GM12874 (cell line): Measurements from ENCODE around the gene ABRAXAS1.

Experiments
- TF ChIP-seq, protein P1 (sequence below): IDR thresholded peaks from 2 replicates; pipeline ENCODE4 v1.5.1; 2011; ENCODE audit warnings: low read depth, mild to moderate bottlenecking, control low read depth, low read length, moderate library complexity; ENCODE audit not compliant: insufficient read depth

Gene ABRAXAS1

DNA sequence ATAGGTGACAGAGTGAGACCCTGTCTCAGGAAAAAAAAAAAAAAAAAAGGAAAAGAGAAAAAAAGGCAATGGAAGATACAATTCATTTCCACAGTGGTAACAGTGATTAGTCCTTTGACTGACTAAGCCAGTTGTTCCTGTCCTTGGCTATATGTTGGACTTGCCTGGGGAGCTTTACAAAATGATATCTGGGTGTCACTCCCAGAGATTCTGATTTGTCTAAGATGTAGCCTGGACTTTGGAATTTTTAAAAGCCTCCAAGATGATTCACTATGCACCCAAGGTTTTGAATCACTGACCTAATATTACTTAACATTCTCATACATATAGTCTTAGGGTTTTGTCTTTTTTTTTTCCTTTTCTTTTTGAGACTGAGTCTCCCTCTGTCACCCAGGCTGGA, 46.2 kb downstream of the ABRAXAS1 start:
- TF ChIP-seq, protein P1, sequence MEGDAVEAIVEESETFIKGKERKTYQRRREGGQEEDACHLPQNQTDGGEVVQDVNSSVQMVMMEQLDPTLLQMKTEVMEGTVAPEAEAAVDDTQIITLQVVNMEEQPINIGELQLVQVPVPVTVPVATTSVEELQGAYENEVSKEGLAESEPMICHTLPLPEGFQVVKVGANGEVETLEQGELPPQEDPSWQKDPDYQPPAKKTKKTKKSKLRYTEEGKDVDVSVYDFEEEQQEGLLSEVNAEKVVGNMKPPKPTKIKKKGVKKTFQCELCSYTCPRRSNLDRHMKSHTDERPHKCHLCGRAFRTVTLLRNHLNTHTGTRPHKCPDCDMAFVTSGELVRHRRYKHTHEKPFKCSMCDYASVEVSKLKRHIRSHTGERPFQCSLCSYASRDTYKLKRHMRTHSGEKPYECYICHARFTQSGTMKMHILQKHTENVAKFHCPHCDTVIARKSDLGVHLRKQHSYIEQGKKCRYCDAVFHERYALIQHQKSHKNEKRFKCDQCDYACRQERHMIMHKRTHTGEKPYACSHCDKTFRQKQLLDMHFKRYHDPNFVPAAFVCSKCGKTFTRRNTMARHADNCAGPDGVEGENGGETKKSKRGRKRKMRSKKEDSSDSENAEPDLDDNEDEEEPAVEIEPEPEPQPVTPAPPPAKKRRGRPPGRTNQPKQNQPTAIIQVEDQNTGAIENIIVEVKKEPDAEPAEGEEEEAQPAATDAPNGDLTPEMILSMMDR, result no peak

GRCh38 chr4:83436680-83437079, 48.2 kb downstream of the ABRAXAS1 start:
- TF ChIP-seq, protein P1, result no peak

DNA sequence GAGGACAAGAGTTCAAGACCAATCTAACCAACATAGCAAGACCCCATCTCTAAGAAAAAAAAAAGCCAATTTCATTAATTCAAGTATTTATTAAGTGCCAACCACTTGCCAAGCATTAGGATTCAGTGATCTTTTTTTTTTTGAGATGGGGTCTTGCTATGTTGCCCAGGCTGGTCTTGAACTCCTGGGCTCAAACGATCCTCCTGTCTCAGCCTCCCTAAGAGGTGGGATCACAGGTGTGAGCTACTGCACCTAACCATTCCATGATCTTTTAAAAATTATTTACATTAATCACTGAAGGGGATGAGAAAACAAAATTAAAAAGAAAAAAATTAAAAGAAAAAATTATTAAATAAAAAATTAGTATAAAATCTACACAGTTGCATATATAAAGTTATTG, 53.7 kb downstream of the ABRAXAS1 start:
- TF ChIP-seq, protein P1, result no peak

DNA sequence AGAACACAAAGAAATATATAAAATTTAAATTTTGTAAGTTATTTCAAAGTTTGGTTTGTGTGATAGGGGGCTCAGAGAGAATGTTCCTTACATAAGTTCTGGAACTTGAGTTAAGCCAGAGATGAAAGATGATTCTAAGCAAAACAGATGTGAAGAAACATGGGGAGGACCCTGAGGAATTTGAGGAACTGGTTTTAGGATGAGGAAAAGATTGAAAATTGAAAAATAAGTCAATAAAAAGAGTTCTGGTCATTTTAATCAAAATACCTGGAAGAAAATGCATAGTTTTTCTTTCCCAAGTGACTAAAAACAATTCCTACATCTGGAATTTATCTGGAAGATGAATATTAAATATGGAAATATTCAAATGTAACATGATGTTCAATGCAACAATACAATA, 66.7 kb downstream of the ABRAXAS1 start:
- TF ChIP-seq, protein P1, result no peak

DNA sequence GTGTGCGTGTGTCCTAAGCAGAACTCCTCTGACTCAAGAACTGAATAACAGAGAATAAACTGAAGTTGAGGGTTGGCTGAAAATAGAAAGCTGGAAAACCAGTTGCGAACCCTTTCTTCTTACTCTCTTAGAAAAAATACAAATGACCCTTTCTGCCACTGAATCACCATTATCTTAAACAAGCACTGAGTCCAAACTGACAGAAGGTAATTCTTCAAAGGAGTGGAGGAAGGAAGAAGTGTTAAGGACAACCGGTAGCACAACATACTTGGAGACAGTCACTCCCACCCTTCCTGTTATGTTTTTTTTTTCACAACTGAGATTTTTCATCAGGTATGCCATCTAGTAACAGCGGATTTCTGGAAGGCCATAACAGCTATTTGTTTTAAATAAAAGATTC, 67.3 kb downstream of the ABRAXAS1 start:
- TF ChIP-seq, protein P1, result no peak

GRCh38 chr4:83413676-83414075, 71.2 kb downstream of the ABRAXAS1 start:
- TF ChIP-seq, protein P1, result no peak
